Measurements from ENCODE around the gene HHIPL2.
"Not testable (repeated sequence)": the region's sequence is repeated elsewhere in the genome, so short reads cannot be mapped to it uniquely, and the experiment has no call there.

The HHIPL2 gene

DNA sequence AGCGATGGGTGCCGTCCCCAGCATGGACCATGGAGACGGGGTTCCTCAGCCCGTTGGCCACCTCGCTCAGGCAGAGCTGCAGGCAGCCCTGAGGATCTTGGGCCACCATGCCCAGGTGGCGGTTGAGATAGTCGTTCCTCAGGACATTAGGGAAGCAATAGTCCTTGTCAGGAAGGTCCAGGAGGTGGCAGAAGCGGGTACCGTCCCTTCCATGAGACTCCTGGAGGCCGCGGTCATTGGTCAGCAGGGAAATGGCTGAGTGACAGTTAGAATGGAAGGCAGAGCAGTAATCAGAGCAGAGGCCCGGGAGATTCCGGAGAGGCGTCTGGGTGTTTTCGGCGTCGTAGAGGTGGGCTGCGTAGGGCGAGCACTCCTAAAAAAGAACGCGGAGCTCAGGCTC lies 4.1 kb downstream of the HHIPL2 start:
- no peak overlapping the region for H3K4me3 ChIP-seq (ENCODE audit: low read depth, low read length)

DNA sequence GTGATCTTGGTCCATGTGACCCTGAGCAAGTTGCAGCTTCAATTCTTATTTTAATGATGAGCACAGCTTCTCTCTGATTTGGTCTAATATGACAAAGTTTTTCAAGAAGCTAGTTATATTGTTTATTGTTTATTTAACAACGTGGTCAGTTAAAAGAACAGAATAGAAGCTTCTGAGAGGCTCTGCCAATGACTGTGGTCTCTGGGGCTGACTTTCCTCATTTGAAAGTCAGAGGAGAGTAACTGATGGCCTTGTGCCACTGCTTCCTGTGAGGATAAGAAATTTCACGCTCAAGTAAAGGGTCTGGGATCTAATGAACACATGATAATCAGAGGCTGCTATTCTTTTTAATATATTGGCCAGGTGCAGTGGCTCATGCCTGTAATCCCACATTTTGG lies 7.3 kb downstream of the HHIPL2 start:
- no peak overlapping the region for H3K4me3 ChIP-seq (ENCODE audit: low read depth, low read length)

DNA sequence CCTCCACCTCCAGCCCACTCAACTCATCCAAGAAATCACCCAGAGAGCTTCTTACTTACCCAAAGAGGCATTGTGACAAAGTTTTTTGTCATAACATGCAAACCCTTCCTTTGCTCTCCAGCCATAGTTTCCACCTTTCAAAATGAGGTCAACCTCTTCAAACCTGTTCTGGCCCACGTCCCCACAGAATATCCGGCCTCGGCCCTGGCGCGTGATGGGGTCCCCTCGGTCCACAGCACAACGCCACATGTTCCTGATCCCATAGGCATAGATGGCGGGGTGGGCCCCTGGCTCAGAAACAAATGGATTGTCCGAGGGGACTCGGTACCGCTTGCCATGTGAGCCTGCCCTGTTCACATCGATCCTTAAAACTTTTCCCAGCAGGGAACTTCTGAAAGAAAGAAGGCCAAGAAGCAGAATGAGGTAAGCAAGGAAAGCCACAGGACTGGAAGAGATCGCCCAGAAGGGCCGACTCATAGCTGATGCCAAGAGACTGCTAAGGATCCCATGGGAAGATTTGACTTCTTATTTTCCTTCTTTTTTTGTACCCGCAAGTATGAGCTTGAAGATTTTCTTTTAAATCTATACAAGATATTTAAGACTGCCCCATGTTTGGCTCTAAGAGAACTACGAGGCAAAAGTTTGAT lies 7.8 kb downstream of the HHIPL2 start:
- no peak overlapping the region for H3K4me3 ChIP-seq (ENCODE audit: low read depth, low read length)

DNA sequence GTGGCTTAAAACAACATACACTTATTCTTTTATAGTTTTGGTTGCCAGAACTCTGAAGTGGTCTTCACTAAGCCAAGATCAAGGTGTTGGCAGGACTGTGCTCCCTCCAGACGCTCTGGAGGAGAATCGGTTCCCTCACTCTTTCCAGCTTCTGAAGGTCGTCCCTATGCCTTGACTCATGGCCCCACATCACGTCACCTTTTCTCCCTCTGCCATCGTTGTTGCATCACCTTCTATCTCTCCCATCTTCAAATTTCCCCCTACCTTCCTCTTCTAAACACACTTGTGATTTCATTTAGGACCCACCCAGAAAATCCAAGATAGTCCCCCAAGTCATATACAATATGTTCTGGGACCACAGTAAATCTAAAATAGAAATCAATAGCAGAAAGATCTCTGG lies 12.4 kb downstream of the HHIPL2 start:
- H3K4me3 ChIP-seq (ENCODE audit: low read depth, low read length) = no peak overlapping the region

DNA sequence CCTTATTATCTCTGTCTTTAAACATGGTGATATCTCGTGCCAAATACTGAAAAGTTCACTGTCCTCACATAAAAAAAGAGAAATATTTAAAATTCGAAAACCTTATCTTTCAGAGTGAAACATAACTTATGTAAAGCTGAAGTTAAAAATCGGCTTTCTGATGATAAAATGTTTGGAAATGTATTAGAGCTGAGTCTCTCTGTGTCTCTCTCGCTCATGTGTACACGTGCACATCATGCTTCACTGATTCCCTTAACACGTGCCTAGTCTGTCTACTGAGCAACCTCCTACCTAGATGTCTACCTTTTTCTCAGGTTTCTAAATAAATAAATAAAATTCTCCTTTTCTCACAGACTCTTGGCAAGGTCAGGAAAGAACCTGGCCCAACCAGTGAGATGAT lies 17.1 kb downstream of the HHIPL2 start:
- H3K4me3 ChIP-seq (ENCODE audit: low read depth, low read length) = no peak overlapping the region

DNA sequence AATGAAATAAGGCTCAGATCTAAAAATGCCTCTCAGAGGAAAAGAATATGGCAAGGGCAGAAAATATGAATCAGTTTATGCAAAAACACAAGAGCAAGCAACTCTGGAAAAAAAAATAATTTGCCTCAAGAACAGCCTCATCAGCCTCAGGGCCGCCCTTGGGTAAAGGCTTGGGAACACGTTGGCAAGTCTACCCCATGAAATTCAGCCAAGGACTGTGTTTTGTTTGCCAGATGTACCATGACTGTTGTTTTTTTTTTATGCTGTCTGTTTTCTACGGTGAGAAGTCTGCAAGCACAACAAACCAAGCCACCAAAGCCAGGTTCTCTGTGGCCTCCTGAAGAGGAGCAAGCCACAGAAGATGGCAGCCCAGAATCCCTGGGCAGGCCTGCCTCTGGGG lies 18.0 kb downstream of the HHIPL2 start:
- no peak overlapping the region for H3K4me3 ChIP-seq (ENCODE audit: low read depth, low read length)

DNA sequence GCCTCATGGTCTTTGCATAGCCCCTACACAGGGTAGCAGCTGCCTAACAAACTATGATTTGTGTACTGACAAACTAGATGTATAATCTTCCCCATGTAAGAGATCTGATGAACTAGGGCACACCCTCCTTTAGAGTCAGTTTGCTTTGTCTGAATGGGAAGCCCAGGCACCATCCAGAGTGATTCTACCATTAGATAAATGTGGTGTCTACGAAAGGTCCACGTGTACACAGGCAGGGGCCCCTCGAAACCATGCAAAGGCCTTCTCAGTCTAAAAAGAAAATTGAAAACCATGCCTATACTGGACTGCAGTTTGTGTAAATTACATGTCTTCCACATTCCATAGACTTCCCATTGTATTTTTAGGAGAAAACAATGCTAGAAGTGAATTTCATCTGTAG lies 18.7 kb downstream of the HHIPL2 start:
- H3K4me3 ChIP-seq (ENCODE audit: low read depth, low read length) = no peak overlapping the region

DNA sequence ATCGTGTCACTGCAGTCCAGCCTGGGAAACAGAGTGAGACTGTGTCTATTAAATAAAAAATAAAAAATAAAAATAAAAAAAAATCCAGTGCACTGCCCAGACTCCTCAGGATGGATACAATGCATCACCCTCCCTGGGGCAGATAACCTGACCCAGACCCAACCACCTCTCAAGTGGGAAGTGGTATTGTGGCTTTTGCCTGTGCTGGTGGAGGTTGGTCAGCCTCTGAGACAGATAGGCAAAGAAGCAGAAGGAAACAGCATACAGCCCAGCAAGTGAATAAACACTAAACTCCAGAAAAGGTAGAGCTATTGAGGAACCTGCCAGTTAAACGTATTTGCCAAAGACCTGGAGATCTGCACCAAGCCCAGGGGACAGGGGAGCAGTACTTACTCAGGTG lies 22.0 kb downstream of the HHIPL2 start:
- no peak overlapping the region for H3K4me3 ChIP-seq (ENCODE audit: low read depth, low read length)

DNA sequence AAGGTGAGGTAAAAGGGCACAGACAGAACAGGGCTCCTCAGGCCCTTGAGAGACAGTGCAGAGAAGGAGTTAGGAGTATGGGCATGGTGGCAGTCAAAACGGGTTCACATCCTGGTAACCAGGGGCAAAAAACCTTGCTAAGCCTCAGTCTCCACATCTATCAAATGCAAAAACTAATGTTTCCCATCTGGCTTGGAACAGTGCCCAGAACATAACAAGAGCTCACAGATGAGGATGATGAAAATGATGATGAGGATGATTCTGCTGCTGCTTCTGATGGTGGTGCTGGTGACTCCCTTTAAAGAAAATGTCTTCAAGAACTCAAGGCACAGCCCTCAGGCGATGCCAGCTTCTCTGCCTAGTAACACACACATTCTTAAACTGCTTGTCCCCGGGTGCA lies 24.1 kb downstream of the HHIPL2 start:
- H3K4me3 ChIP-seq (ENCODE audit: low read depth, low read length) = no peak overlapping the region

DNA sequence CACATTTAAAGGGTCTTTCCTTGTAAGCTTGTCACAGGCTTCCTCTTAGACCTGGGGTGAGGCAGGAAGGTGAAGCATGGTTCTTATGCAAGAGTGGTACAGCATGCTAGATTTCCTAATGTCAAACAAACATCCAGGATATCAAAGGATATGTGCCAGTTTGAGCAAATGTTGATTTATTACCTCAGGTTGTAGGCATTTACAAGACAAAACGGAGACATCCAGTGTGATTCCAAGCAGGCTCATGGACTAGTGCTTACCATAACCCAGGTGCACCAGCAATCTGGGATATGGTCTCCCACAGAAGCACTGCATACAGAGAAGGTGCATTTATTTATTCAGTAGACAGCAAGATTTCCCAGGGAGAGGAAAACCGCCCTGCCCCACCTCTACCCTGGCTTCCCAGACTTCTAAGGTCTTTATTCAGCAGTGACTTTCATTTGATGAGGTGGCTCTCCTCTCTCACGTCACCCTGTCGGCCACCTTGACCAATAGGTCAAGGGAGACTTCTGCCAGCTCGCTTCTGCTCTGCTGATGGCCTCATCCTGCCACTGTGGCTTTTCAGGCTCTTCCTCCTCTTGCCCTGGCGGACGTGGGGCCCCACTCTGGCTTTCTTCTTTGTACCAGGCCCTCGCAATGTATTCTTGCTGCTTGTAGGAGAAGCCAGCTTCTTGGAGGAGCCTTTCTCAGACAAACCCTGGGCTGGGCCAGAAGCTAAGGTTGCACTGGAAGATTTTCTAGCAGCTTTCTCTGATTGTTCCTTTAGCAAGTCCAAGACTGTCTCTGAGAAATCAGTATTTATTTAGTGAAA lies 25.6 kb downstream of the HHIPL2 start:
- H3K4me3 ChIP-seq (ENCODE audit: low read depth, low read length) = no peak overlapping the region

DNA sequence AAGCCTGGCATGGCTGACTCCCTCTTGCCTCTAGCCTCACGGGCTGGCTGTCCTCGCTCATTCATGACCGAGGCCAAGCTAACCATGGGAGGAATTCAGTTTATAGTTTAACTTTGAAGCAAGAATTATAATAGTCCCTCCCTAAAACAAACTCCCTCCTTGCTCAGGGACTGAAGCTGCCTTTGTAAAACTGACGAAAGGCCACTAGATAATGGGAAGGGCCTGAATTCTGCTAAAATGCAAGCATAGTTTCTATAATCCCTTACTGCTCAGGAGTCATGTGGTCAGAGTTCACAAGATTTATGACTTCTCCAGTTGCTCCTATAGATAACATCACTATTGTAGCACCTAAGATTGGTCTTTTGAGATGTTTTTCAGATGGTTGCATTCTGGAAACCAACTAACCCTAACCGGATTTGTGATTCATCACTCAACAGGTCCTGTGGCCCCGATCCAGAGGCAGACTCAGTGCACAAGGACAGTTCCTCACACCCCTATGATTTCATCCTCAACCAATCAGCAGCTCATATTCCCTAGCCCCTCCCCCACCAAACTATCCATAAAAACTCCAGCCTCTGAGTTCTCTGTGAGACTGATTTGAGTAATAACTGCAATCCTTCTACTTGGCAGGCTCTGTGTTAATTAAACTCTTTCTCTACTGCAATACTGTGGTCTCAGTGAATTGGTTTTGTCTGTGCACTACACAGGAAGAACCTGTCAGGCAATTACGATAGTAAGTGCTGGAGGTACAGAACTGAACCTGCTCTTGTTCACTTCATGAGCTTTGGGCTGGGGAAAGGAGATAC lies 26.4 kb downstream of the HHIPL2 start:
- H3K4me3 ChIP-seq (ENCODE audit: low read depth, low read length) = no peak overlapping the region

DNA sequence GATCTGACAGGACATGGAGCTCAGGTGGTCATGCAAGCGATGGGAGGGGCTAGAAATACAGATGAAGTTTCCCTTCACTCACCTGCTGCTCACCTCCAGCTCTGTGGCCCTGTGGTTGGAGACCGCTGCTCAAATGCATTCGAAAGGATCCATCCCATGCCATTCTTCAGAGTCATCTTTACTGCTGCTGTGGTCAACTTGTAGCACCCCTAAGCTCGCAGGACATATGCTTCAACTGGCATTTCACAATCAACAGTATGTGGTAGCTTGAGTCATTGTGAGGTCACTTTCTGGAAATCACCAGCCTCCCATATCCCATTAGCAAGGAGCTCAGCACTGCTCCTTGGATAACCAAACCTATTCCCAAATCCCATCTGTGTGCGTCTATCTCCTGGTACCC lies 58.4 kb downstream of the HHIPL2 start:
- H3K4me3 ChIP-seq (ENCODE audit: low read depth, low read length) = not testable (repeated sequence)

DNA sequence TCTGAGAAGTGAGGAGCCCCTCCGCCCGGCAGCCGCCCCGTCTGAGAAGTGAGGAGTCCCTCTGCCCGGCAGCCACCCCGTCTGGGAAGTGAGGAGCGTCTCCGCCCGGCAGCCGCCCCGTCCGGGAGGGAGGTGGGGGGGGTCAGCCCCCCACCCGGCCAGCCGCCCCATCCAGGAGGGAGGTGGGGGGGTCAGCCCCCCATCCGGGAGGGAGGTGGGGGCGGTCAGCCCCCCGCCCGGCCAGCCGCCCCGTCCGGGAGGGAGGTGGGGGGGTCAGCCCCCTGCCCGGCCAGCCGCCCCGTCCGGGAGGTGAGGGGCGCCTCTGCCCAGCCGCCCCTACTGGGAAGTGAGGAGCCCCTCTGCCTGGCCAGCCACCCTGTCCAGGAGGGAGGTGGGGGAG lies 60.1 kb downstream of the HHIPL2 start:
- H3K4me3 ChIP-seq (ENCODE audit: low read depth, low read length) = not testable (repeated sequence)

DNA sequence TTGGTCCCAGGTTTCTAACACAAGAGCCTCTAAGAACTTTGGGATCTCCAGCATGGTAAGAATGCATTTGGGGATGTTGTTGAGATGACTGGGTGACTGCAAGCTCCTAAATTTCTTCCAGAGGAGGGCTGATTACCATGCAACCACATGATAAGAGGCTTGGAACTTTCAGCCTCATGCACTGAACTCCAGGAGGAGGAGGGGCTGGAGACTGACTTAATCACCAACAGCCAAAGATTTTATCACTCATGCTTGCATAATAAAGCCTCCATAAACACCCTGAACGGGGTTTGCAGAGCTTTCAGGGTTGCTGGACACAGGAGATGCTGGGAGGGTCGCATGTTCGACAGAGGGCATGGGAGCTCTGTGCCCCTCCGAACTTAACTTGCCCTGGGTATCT lies 63.9 kb downstream of the HHIPL2 start:
- H3K4me3 ChIP-seq (ENCODE audit: low read depth, low read length) = not testable (repeated sequence)

DNA sequence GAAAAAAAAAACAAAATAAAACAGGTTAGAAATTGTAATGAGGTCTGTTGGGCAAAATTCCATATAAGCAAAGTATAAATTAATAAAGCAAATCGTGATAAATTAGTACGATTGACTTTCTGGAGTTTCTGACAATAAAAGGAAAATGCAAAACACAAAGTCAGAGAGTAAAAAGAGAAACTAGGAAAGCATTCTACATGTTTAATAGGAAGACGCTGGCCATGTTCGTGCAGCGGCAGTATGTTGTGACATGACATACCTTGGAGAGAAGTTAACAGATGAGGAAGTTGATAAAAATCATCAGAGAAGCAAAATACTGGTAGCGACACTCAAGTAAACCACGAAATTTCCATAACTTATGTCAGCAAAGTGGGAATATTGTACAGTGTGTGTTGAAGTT lies 68.3 kb downstream of the HHIPL2 start:
- H3K4me3 ChIP-seq (ENCODE audit: low read depth, low read length) = not testable (repeated sequence)

DNA sequence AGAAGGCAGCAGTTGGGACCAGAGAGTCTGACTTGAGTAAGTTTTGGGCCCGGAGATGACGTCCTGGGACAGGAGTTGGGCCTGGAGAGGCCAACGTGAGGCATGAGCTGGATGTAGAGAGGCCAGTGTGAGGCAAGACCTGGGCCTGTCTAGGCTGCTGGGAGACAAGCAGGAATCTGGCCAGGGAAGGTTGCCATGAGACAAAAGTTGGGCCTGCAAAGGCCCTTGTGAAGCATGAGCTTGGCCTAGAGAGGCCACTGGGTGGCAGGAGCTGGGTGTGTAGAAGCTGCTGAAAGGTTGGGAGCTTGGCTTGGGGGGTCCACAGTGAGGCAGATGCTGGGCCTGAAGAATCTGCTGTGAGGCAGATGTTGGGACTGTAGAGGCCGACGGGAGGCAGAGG lies 71.5 kb downstream of the HHIPL2 start:
- not testable (repeated sequence) for H3K4me3 ChIP-seq (ENCODE audit: low read depth, low read length)

DNA sequence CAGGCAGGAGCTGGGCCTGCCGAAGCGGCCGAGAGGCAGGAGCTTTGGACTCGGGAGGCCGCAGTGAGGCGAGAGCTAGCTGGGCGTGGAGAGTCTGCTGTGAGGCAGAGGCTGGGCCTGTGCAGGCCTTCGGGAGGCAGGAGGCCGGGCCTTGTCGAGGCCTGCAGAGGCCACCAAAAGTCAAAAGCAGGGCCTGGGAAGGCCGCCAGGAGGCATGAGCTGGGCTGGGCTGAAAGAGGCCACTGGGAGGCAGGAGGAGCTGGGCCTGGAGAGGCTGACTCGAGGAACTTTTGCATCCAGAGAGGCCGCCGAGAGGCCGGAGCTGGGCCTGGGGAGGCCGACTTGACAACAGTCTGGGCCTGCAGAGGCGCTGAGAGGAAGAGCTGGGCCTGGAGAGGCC lies 74.2 kb downstream of the HHIPL2 start:
- H3K4me3 ChIP-seq (ENCODE audit: low read depth, low read length) = not testable (repeated sequence)

DNA sequence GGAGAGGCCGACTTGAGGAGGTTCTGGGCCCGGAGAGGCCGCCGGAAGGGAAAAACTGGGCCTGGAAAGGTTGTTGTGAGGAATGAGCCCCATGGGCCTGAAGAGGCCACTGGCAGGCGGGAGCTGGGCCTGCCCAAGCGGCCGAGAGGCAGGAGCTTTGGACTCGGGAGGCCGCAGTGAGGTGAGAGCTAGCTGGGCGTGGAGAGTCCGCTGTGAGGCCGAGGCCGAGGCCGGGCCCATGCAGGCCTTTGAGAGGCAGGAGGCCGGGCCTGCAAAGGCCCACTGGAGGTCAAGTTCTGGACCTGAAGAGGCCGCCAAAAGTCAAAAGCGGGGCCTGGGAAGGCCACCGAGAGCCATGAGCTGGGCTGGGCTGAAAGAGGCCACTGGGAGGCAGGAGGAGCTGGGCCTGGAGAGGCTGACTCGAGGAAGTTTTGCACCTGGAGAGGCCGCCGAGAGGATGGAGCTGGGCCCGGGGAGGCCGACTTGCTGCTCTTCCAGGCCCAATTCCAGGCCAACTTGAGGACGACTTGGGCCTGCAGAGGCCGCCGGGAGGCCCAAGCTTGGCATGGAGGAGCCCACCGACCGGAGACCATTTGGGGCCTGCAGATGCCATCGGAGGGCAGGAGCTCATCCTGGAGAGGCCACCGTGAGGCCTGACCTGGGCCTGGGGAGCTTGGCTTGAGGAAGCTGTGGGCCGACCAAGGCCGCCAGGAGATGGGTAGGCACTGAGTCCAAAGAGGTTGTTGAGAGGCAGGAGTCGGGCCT lies 74.9 kb downstream of the HHIPL2 start:
- H3K4me3 ChIP-seq (ENCODE audit: low read depth, low read length) = not testable (repeated sequence)
